ENCODE measurements around the gene MEGF11.

Gene MEGF11

GRCh38 chr15:66253418-66254088 is at the start of gene MEGF11:
MEGF11 (minus strand) TSS chr15:66253750; CDS start chr15:66128403, 125,347 bp downstream.
- DNase-seq (ENCODE audit: low read depth), result no peak

GRCh38 chr15:66302489-66303278 is 49.1 kb upstream of the MEGF11 start:
- DNase-seq (ENCODE audit: low read depth), result no peak

DNA sequence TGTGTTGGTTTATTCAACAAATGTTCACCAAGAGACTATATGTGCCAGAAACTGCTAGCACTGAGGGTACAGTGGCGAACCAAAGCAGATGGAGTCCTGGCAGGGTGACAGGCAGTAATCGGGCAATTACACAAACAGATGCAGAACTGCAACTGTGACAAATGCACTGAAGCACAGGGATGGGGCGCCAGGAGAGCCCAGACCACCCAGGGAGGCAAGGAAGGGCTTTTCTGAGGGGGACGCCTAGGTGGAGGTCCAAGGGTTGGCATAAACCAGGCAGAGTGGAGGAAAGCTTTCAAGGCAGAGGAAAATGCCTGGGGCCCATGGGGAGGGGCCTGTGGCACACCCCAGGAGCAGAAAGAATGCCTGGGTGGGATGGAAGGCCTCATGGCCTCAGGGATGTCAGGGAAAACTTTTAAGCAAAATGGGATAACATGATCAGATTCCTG is 45.3 kb upstream of the MEGF11 start:
- DNase-seq (ENCODE audit: low read depth), result no peak

DNA sequence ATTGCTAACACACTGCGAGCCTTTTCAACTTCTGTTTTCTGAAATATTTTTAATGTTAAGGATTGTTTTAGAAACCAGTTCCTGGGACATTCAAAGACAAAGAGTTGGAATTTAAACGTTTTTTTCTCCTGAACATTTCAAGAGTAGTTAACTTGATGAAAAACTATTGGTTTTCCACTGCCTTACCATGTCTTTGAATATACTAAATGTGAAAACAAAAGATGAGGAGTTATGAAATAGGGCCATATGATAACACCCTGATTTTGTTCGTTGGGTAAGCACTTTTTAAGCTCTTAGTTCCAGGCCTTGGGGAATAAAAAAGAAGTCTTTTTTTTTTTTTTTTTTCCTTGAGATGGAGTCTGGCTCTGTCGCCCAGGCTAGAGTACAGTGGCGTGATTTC is 42.6 kb upstream of the MEGF11 start:
- DNase-seq (ENCODE audit: low read depth), result no peak

DNA sequence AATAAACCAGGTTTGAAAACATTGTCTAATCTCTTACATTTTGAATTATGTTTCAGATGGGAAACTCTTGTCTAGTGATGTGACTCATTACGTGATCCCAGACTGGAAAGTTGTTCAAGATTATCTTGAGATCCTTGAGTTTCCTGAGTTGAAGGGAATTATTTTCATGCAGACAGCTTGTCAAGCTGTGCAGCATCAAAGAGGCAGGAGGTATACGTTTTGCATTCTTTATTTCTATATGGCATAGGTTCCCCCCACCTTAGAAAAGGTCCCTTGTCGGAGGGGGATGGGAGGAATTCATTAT is 41.3 kb upstream of the MEGF11 start:
- no peak for DNase-seq (ENCODE audit: low read depth)

- peak; percentile 41 for DNase-seq (ENCODE audit: low read depth)
These were observed 40.8 kb upstream of the MEGF11 start for GRCh38 chr15:66294157-66294931.

DNA sequence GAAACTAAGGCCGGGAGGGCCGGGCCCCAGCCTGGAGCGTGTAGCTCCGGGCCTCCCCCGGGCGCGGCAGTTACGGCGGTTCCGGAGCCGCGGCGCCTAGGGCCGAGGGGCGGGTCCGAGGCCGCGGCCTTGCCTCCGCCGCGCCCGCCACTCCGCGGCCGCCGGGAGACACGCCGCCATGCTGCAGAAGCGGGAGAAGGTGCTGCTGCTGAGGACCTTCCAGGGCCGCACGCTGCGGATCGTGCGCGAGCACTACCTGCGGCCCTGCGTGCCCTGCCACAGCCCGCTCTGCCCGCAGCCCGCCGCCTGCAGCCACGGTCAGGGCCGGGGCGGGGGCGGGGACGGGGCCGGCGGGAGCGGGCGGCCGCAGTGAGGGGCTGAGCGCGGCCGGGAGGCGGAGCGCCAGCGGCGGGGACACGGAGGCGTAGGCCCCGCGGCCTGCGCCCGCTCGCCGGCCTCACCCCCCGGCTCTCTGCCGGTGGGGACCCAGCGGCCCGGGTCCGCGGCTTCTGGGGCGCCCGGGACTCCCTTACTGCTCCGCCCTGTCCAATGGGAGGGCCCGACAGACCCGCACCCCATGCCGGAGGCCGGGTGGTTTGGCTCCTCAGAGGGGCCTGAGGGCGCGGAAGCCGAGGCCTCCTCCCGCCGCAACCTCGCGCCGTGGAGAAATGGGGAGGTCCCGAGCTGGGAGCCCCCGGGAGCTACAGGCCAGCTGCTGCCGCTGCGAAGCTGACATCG is 40.0 kb upstream of the MEGF11 start, which contains the start of gene DIS3L:
TSS of gene DIS3L (plus strand) at position 150 of the 738 bp plus-strand sequence. CDS start at position 179, 29 bp downstream.
- no peak for DNase-seq (ENCODE audit: low read depth)

DNA sequence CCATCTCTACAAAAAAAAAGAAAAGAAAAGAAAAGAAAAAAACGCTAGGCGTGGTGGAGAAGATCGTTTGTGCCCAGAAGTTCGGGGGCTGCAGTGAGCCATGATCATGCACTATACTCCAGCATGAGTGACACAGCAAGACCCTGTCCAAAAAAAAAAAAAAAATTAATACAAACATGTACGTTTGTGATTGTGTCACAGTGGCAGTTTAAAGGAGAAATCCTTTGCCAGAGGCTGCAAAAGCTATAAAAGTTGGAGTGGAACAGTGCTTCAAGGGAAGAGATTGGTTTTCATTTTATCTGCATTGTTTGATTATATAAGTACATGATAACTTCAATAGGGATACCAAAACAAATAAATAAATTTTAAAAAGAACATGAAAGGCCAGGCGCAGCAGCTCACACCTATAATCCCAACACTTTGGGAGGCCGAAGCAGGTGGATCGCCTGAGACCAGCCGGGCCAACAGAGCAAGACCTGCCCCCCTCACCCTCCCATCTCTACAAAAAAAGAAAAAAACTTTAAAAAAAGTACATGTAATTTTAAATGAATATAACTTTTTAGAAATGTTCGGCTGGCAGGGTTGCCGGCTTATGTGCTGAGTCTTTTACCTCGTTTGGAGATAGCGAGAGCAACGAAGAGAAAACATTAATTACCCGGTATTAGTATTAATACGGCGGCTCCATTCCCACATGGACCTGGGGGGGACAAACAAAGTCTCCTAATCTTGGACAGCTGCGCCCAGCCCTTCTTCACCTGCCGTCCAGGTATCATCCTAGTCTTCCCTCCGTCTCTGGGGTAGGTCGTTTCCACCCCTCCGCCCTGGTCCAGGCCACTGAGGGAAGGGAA is 39.2 kb upstream of the MEGF11 start:
- DNase-seq (ENCODE audit: low read depth), result no peak

- no peak for DNase-seq (ENCODE audit: low read depth)
These were observed 38.4 kb upstream of the MEGF11 start for GRCh38 chr15:66291816-66292570.

GRCh38 chr15:66290518-66290917 is 37.0 kb upstream of the MEGF11 start:
- no peak for DNase-seq (ENCODE audit: low read depth)

GRCh38 chr15:66290007-66290406 is 36.5 kb upstream of the MEGF11 start:
- no peak for DNase-seq (ENCODE audit: low read depth)

DNA sequence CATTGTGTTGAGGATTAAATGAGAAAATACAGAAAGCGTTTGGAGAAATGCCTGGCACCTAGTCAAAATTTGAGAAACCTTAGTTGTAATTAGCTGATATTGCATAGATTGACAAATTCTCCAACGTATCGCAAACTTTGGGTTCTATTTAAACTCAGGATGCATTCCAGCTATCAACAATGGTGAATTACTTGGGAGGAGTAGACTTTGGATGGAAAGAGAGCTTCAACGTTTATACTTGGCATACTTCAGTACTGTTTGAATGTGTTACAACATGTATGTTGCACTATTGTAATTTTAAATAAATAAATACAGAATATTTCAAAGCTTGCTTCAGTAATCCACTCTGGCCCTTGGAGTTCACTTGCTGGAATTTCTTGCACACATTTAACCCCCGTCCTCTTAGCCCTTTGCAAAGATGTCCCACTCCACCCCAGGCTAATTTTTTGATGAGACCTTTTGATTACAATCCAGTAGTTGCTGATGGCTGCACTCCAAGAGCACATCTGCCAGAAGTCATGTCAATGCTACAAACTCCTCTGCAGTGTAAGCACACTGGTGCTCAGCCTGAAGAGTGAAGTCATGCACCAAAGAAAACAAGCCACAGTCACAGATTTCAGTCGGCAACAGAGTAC is 35.1 kb upstream of the MEGF11 start:
- DNase-seq (ENCODE audit: low read depth), result no peak

DNA sequence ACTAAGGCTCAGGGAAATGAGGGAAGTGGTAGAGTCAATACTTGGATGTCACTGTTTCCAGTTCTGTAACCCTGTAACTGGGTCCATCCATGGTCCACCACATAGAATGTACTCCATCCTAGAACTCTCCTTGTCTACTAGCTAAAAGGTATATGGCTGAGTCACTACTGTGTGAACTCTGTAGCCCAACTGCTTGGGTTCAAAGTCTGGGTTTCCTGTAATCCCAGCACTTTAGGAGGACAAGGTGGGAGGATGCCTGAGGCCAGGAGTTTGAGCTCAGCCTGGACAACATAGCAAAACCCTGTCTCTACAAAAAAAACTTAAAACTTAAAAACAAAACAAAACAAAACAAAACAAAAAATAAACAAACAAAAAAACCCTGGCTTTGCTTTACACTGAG is 34.5 kb upstream of the MEGF11 start:
- no peak for DNase-seq (ENCODE audit: low read depth)

GRCh38 chr15:66287461-66288057 is 34.0 kb upstream of the MEGF11 start:
- DNase-seq (ENCODE audit: low read depth), result no peak

DNA sequence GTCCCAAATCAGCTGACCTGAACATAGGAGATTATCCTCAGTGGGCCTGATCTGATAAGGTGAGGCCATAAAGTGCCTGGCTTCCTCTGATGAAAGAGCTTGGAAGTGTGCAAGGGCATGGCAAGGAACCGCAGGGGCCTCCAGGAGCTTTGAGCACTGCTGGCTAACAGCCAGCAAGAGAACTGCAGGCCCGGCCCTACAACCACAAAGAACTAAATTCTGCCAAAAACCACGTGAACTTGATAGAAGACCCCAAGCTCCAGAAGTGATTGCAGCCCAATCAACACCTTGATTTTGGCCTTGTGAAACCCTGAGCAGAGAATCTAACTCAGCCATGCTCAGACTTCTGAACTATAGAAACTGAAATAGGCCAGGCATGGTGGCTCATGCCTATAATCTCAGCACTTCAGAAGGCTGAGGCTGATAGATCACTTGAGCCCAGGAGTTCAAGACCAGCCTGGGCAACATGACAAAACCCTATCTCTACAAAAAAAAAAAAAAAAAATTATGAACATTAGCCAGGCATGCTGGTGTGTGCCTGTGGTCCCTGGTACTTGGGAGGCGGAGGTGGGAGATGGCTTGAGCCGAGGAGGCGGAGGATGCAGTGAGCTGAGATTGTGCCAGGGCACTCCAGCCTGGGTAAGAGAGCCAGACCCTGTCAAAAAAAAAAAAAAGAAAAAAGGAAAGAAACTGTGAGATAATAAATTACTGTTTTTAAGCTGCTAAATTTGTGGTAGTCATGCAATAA is 32.2 kb upstream of the MEGF11 start:
- DNase-seq (ENCODE audit: low read depth), result no peak

GRCh38 chr15:66284271-66284670 is 30.7 kb upstream of the MEGF11 start:
- no peak for DNase-seq (ENCODE audit: low read depth)

GRCh38 chr15:66278671-66279070 is 25.1 kb upstream of the MEGF11 start:
- no peak for DNase-seq (ENCODE audit: low read depth)

- DNase-seq (ENCODE audit: low read depth), result no peak
These were observed 24.5 kb upstream of the MEGF11 start for GRCh38 chr15:66278056-66278455.

GRCh38 chr15:66276546-66276945 is 23.0 kb upstream of the MEGF11 start:
- DNase-seq (ENCODE audit: low read depth), result no peak
